Common myeloid progenitor, CD34-positive (primary cell): ENCODE results near the gene ADSS1.

ENCODE experiments used
- CTCF ChIA-PET: fragments of 350-600 bp; sonication (Branson Sonifier 250); formaldehyde crosslinking; loops from one replicate; lab custom pipeline; 2021; ENCODE audit warnings: antibody characterized with exemption; lab: Charles Lee
- POLR2A ChIA-PET: fragments of 350-600 bp; sonication (Branson Sonifier 250); formaldehyde crosslinking; loops from one replicate; lab custom pipeline; 2021; ENCODE audit warnings: antibody characterized with exemption; lab: Charles Lee
- DNase-seq, 3 donors: peaks; one replicate each; pipeline versions ENCODE4 v3.0.0 to v3.0.0-alpha.2; 2013
- H3K27ac ChIP-seq, 2 experiments: 1 replicate in 1 of 2; 2 replicates in 1 of 2; pipeline ENCODE4 v1.7.0; 2013; ENCODE audit warnings: inconsistent platforms in 2 of 2, low read length in 2 of 2, mild to moderate bottlenecking in 2 of 2, low read depth in 1 of 2, moderate library complexity in 1 of 2; ENCODE audit not compliant: severe bottlenecking in 2 of 2, insufficient read depth in 1 of 2, poor library complexity in 1 of 2
- H3K27me3 ChIP-seq, 5 experiments: replicated peaks in 2 of 5; 1 replicate in 3 of 5; 2 replicates in 2 of 5; pipeline versions ENCODE4 v1.6.1 to v1.7.0; 2013; ENCODE audit warnings: low read length in 4 of 5, mild to moderate bottlenecking in 2 of 5, moderate library complexity in 2 of 5, inconsistent platforms in 1 of 5; ENCODE audit not compliant: insufficient read depth in 5 of 5, control insufficient read depth in 4 of 5
- H3K36me3 ChIP-seq, 4 experiments: 1 replicate in 2 of 4; 2 replicates in 2 of 4; pipeline versions ENCODE4 v1.6.1 to v1.7.0; 2013; ENCODE audit warnings: low read length in 3 of 4, control low read depth in 1 of 4, mild to moderate bottlenecking in 1 of 4; ENCODE audit not compliant: control insufficient read depth in 4 of 4, insufficient read depth in 4 of 4
- H3K4me1 ChIP-seq, 4 experiments: 1 replicate in 3 of 4; 2 replicates in 1 of 4; pipeline versions ENCODE4 v1.6.1 to v1.7.1; 2013; ENCODE audit warnings: low read length in 3 of 4, mild to moderate bottlenecking in 3 of 4, control low read depth in 1 of 4, inconsistent platforms in 1 of 4, moderate library complexity in 1 of 4; ENCODE audit not compliant: control insufficient read depth in 4 of 4, insufficient read depth in 4 of 4; ENCODE audit errors: control extremely low read depth in 1 of 4
- H3K4me3 ChIP-seq, 7 experiments: 1 replicate in 4 of 7; 2 replicates in 3 of 7; pipeline versions ENCODE4 v1.5.1 to v1.7.0; 2013; ENCODE audit warnings: mild to moderate bottlenecking in 7 of 7, low read length in 6 of 7, moderate library complexity in 6 of 7, inconsistent platforms in 2 of 7, low read depth in 2 of 7, control low read depth in 1 of 7; ENCODE audit not compliant: insufficient read depth in 4 of 7, control insufficient read depth in 1 of 7; ENCODE audit errors: extremely low read depth in 1 of 7
- H3K9me3 ChIP-seq, 5 experiments: 1 replicate in 4 of 5; 2 replicates in 1 of 5; pipeline versions ENCODE4 v1.6.1 to v1.7.1; 2013; ENCODE audit warnings: low read length in 4 of 5, mild to moderate bottlenecking in 2 of 5, inconsistent platforms in 1 of 5, low read depth in 1 of 5, moderate library complexity in 1 of 5; ENCODE audit not compliant: control insufficient read depth in 4 of 5, insufficient read depth in 2 of 5; ENCODE audit errors: control extremely low read depth in 1 of 5
- WGBS: methylation state at CpG from one replicate; pipeline ENCODE4 v1.1.5; 2013; ENCODE audit not compliant: insufficient coverage; 5-methylcytosine and 5-hydroxymethylcytosine counted together

ADSS1 gene

GRCh38 chr14:104722938-104723650 is 935 bp upstream of the ADSS1 start:
- no peak overlapping the region for H3K27ac ChIP-seq
- H3K36me3 ChIP-seq, result peaks cover 0 to 13% (median 8%) of the 10 kb centered on the region in 4 experiments
- WGBS, result 57% methylated on average over 22 of the region's 26 CpGs
- H3K9me3 ChIP-seq, result no peaks in the 10 kb centered on the region
- DNase-seq, result no peak
- H3K27me3 ChIP-seq, result peaks cover 0 to 3% (median 0%) of the 10 kb centered on the region in 5 experiments
- ChIA-PET CTCF (interaction anchor here (0.7 to 5.4 kb wide), 12 partner anchors 10 to 321 kb away, joined by 3 to 31 read pairs (median 4); no protein-coding TSS in a partner anchor), POLR2A (interaction anchor here (0.5 kb wide), 1 partner anchor 30 kb away, joined by 3 read pairs; no protein-coding TSS in a partner anchor)
- H3K4me1 ChIP-seq, result peaks cover 0 to 17% (median 12%) of the 10 kb centered on the region in 4 experiments
- peak overlapping the region in 4 of 7 experiments; percentile 69 to 83 (median 75) for H3K4me3 ChIP-seq

GRCh38 chr14:104724407-104724980 is 465 bp downstream of the ADSS1 start:
- POLR2A ChIA-PET, result no interaction called here
- Histone ChIP-seq H3K4me3 (peak overlapping the region; percentile 34 to 83 (median 69)), H3K27me3 (peaks cover 0 to 3% (median 0%) of the 10 kb centered on the region in 5 experiments), H3K27ac (no peak overlapping the region), H3K4me1 (peaks cover 0 to 17% (median 12%) of the 10 kb centered on the region in 4 experiments), H3K9me3 (no peaks in the 10 kb centered on the region), H3K36me3 (peaks cover 0 to 5% (median 4%) of the 10 kb centered on the region in 4 experiments)
- 10% methylated on average over 16 of the region's 27 CpGs for WGBS
- DNase-seq, result peak in 1 of 3 donors; percentile 30
- CTCF ChIA-PET, result interaction anchor here (0.7 to 5.4 kb wide), 6 partner anchors 22 to 59 kb away, joined by 3 to 31 read pairs (median 6); partner anchors contain the start of gene SIVA1

DNA sequence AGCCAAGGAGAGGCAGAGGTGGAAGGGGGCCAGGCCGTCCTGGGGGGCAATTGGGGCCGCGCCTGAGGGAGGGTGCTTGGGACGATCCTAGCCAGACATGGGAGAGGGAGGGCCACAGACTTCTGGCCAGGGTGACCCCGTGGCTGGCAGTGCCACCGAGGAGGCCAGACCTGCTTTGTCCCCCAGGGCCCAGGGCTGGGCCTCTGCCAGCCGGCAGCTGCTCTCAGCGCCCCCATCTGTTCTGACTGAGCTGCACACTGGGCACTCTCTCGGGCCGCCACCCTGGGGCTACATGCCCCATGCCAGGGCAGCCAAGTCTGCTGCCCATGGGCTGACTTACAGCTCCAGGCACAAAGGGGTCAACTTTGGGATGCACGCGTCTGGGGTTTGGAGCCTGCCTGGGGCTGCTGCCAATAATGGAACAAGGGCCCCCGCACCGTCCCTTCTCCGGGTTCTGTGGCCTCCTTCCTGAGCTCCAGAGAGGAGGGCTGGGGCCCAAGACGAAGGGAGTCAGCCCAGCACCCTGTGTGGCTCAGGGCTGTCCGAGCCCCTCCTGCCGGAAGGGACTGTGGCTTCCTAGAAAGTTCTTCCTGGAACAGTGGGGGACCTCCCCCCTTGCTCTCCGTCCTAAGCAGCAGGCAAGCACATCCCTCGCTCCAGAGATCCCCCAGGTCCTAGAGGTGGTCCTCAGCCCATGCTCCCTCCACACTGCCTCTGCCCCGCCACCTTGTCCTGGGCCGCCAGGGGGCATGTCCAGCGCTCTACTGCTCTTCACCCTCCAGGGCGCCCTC is 1.1 kb downstream of the ADSS1 start:
- H3K9me3 ChIP-seq, result no peaks in the 10 kb centered on the region
- H3K4me3 ChIP-seq, result peak overlapping the region in 3 of 7 experiments; percentile 7 to 83 (median 75)
- no peak overlapping the region for H3K27ac ChIP-seq
- DNase-seq, result peak in 1 of 3 donors; percentile 13
- WGBS, result 73% methylated on average over 23 of the region's 24 CpGs
- ChIA-PET CTCF (interaction anchor here (0.6 to 5.4 kb wide), 9 partner anchors 9 to 60 kb away, joined by 3 to 31 read pairs (median 6); partner anchors contain the start of gene SIVA1), POLR2A (no interaction called here)
- H3K36me3 ChIP-seq, result peaks cover 0 to 2% (median under 1%) of the 10 kb centered on the region in 4 experiments
- H3K4me1 ChIP-seq, result peaks cover 0 to 17% (median 12%) of the 10 kb centered on the region in 4 experiments
- peaks cover 0 to 3% (median 0%) of the 10 kb centered on the region in 5 experiments for H3K27me3 ChIP-seq

DNA sequence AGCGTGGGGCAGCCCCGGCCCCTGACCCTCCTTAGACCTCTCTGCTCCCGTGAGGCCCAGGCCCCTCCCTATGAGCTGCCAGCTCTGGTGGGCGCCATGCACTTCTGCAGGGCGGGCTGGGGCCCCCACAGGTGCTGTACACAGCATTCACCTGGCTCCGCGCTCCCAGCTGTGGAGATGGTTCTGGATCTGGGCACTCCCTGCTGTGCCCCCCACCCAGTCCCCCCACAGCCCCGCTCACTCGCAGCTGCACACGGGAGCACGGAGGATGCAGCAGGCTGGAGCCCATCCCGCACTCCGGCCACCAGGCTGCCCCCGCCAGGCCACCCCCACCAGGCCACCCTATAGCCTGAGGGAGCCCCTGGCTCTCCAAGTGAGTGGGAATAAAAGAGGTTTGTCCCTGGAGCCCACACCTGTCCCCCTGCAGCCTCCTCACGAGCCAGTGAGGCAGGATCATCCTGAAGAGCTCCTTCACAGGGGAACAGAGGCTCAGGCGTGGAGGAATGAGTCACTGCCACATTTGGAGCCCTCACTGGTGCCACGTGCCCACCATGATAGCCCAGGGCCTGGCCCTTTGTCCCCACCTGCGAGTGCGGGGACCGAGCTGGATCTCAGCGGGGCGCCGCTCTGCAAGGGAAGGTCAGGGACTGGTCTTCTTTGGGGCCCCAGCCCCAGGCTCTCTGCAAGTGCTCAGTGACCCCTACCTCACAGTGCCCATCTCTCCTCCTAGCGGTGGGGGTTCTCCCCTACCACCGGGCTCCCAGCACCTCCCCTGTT is 1.9 kb downstream of the ADSS1 start:
- ChIA-PET POLR2A (no interaction called here), CTCF (interaction anchor here (0.6 to 5.4 kb wide), 8 partner anchors 8 to 49 kb away, joined by 3 to 31 read pairs (median 6); partner anchors contain the start of gene SIVA1)
- Histone ChIP-seq H3K9me3 (no peaks in the 10 kb centered on the region), H3K27me3 (peaks cover 0 to 3% (median 0%) of the 10 kb centered on the region in 5 experiments), H3K27ac (no peak overlapping the region), H3K36me3 (peaks cover 0 to 2% (median 0%) of the 10 kb centered on the region in 4 experiments), H3K4me1 (peaks cover 0 to 17% (median 12%) of the 10 kb centered on the region in 4 experiments), H3K4me3 (no peak overlapping the region)
- DNase-seq, result no peak
- 93% methylated on average over 13 of the region's 25 CpGs for WGBS

GRCh38 chr14:104726600-104727451 is 2.8 kb downstream of the ADSS1 start:
- 97% methylated on average over 19 of the region's 21 CpGs for WGBS
- Histone ChIP-seq H3K27me3 (peaks cover 0 to 3% (median 0%) of the 10 kb centered on the region in 5 experiments), H3K4me1 (peaks cover 0 to 17% (median 12%) of the 10 kb centered on the region in 4 experiments), H3K36me3 (no peaks in the 10 kb centered on the region), H3K9me3 (no peaks in the 10 kb centered on the region), H3K27ac (no peak overlapping the region), H3K4me3 (no peak overlapping the region)
- ChIA-PET CTCF (interaction anchor here (1.2 to 5.4 kb wide), 5 partner anchors 9 to 50 kb away, joined by 3 to 31 read pairs (median 6); no protein-coding TSS in a partner anchor), POLR2A (no interaction called here)
- DNase-seq, result no peak
